ENCODE measurements around the gene AFMID.

The AFMID gene

GRCh38 chr17:78176548-78177025 lies 10.6 kb upstream of the AFMID start:
- DNase-seq (ENCODE audit: low read depth in 1 of 2, low spot score in 1 of 2) = peak; percentile 62 to 66

DNA sequence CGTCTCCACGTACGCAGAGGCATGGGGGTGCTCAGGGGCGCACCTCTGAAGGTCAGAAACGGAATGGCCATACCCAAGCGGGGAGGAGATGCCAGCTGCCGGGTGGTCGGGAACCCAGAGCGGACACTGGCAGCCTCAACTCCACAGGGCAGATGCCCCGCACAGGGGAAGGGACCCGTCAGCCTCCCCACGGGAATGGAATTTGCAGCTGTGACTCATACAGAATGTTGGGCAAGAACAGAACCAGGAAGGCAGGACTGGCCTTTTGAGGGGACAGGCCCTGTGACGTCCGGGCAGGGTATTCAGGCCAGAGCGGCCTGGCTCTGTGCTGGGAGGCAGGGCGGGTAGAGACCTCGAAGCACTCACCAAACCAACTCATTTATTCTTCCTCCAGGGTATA lies 7.8 kb upstream of the AFMID start:
- no peak for DNase-seq (ENCODE audit: low read depth in 1 of 2, low spot score in 1 of 2)

DNA sequence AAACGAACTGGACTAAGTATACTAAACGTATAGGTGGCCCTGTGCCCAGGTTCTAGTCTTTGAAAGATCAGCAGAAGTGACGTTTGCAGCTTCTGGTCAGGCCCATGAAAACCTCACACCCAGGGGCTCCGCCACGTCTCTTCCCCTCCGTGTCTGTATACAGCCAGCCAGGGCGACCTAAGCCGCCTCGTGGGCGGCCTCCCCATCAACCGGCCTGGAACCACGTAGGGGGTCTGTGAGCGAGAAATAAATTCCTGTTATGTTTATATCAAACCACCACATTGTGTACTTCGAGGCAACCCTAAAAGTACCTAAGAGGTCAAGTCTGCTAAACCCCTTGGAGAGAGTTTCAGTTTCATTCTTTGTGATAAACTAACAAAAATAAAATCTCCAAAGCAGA lies 7.1 kb upstream of the AFMID start:
- DNase-seq (ENCODE audit: low read depth in 1 of 2, low spot score in 1 of 2) = no peak

GRCh38 chr17:78180508-78180907 lies 6.7 kb upstream of the AFMID start:
- DNase-seq (ENCODE audit: low read depth in 1 of 2, low spot score in 1 of 2) = no peak

- DNase-seq (ENCODE audit: low read depth in 1 of 2, low spot score in 1 of 2) = no peak
These were observed 4.7 kb upstream of the AFMID start for GRCh38 chr17:78182504-78182903.

DNA sequence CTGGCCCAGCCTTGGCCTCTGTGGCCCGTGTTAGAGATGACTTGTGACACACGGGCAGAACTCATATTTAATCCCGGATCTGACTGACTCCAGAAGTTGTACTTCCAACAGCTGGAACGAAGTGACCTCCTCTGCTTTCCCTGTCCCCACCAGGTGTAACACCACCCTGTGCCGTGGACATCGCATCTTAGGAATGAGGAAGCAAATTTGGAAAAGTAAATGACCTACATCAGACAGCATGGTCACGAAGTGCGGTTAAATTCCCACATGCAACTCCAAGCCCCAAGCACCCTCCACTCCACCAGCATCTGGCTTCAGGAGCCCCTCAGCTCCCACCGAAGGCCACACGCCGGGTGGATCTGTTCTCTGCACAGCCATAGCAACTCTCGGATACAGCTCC lies 3.2 kb upstream of the AFMID start:
- no peak for DNase-seq (ENCODE audit: low read depth in 1 of 2, low spot score in 1 of 2)

- DNase-seq (ENCODE audit: low read depth in 1 of 2, low spot score in 1 of 2) = no peak
These were observed 2.8 kb upstream of the AFMID start for GRCh38 chr17:78184351-78184750.

GRCh38 chr17:78184868-78185267 lies 2.3 kb upstream of the AFMID start:
- no peak for DNase-seq (ENCODE audit: low read depth in 1 of 2, low spot score in 1 of 2)

DNA sequence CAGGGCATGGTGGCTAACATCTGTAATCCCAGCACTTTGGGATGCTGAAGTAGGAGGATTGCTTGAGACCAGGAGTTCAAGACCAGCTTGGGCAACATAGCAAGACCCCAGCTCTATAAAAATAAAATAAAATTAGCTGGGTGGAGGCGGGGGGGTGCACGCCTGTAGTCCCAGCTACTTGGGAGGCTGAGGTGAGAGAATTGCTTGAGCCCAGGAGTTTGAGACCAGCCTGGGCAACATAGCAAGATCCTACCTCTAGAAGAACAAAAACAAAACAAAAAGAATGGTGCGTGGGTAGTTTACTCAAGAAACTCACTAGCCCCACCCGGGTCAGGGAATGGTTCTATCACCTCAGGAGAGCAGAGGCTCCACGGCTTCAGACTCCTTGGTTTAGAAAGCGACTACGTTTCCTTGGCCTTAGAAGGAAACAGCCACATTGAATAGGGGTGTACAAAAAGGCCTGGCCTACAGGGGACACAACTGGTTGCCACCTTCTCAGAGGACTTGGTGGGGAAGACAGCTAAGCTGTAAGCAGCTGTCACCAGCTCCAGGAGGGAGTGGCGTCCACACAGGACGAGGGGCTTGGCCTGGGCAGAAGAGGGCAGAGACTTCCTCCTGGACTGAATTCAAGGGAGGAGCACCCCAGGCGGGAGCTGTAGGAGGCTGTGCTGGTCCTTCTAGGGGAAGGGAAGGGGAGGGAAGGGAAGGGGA lies 1.0 kb upstream of the AFMID start:
- no peak for DNase-seq (ENCODE audit: low read depth in 1 of 2, low spot score in 1 of 2)

DNA sequence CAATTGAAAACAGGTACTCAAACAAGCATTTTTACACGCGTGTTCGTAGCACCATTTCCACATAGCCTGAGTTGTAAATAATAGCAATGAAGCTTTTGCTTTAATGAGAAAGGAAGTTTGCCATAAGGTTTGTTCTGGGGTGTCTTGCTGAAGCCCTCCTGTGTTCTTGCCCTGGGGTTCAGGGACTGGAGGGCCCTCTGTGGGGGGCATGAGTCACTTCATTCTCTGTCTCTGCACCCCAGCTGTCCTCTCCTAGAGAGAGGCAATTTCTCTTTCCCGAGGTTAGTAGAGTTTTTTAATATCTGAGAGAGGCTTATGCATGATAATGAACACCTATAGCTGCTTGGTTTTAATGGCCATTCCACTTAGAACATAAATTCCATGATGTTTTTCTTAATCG lies 9.6 kb downstream of the AFMID start:
- DNase-seq (ENCODE audit: low read depth in 1 of 2, low spot score in 1 of 2) = no peak

DNA sequence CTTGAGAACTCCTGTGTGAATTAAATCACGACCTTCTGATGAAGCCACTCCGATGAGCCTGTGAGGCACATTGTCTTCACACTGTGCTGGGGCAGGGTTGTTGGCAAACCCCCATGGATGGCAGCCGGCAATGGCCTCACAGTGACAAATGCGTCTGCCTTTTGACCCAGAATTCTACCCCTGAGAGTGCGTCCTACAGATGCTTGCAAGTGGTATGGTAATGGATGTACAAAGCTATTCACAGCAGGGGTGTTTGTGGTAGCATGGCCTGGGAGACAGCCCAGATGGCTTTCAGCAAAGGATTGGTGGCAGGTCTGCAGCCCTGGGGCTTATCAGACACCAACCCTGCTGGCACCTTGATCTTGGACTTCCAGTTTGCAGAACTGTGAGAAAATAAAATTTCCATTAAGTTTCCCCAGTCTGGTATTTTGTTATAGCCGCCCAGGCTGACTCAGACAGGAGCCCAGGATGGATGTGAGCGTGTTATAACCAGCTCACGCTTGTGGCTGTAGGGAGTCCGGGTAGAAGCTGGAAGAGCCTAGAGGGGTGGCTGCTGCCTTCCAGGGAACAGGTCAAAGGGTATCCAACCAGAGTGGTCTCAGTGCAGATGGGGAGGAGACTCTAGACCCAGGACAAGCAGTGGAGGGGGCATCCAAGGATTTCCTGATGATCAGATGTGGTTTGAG lies 10.1 kb downstream of the AFMID start:
- no peak for DNase-seq (ENCODE audit: low read depth in 1 of 2, low spot score in 1 of 2)

DNA sequence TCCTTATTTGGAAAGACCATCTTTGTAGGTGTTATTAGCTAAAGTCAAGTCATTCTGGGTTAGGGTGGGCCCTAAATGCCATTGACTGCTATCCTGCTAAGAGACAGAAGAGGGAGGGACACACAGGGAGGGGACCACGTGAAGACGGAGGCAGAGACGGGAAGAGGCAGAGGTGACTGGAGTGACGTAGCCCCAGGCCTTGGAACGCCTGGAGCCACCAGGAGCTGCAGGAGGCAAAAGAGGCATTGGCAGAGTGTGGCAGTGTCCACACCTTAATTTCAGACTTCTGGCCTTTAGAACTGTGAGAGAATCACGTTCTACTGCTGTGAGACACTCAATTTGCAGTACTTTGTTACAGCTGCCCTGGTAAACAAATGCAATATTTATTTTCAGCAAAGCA lies 13.3 kb downstream of the AFMID start:
- no peak for DNase-seq (ENCODE audit: low read depth in 1 of 2, low spot score in 1 of 2)

- DNase-seq (ENCODE audit: low read depth in 1 of 2, low spot score in 1 of 2) = no peak
These were observed 15.5 kb downstream of the AFMID start for GRCh38 chr17:78202666-78203065.

- DNase-seq (ENCODE audit: low read depth in 1 of 2, low spot score in 1 of 2) = no peak
These were observed 17.4 kb downstream of the AFMID start for GRCh38 chr17:78204387-78205123.

DNA sequence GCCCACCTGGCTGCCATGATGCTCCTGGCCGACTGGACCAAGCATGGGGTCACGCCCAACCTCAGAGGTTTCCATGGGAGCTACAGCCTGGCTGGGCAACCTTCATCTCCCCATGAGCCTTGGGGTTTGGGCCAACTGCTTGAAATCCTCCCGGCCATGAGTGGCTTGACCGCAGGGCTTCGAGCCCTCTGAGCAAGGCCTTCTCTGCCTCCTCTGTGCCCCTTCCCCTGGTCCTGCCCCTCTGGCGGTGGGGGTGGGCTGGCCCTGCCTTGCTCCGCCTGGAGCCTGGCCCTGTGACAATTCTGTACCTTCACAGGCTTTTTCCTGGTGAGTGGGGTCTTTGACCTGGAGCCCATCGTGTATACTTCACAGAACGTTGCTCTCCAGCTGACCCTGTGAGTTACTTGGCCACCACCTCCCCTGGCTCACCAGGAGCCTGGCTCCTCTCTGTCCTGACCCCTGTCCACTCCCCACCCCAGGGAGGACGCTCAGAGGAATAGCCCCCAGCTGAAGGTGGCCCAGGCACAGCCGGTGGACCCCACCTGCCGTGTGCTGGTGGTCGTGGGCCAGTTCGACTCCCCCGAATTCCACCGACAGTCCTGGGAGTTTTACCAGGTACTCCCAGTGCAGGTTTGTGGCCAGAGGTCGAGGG lies 18.1 kb downstream of the AFMID start:
- DNase-seq (ENCODE audit: low read depth in 1 of 2, low spot score in 1 of 2) = no peak

GRCh38 chr17:78206298-78206697 lies 19.1 kb downstream of the AFMID start:
- no peak for DNase-seq (ENCODE audit: low read depth in 1 of 2, low spot score in 1 of 2)

DNA sequence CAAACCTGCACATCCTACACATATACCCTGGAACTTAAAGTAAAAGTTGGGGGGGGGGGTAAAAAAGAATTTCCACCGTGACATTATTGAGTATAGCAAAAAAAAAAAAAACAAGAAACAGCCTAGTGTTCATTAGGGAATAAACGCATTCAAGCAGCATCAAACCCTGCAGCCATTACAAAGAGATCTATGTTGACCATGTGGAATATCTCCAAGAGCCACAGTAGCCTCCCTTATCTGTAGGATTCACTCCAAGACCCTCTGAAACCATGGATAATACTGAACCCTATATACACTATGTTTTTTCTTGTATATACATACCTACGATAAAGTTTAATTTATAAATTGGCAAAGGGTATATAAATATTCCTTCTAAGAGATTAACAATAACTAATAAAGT lies 21.3 kb downstream of the AFMID start:
- DNase-seq (ENCODE audit: low read depth in 1 of 2, low spot score in 1 of 2) = no peak

DNA sequence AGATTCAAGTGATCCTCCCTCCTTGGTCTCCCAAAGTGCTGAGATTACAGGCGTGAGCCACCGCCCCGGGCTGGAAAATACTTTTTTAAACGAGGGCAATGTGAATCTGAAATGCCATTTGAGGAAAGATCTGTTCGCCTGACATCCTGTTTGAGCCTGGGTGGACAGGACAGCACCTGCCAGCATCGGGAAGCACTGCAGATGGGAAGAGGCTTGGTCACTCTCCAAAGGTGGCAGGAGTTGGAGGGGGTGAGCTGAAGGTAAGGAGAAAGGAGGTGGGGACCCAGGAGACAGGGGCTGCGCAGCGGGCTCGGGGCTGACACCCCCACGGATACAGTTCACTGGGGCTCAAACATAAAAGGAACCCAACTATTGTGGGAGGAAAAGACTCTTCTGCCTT lies 22.9 kb downstream of the AFMID start:
- DNase-seq (ENCODE audit: low read depth in 1 of 2, low spot score in 1 of 2) = no peak

- no peak for DNase-seq (ENCODE audit: low read depth in 1 of 2, low spot score in 1 of 2)
These were observed 23.9 kb downstream of the AFMID start for GRCh38 chr17:78211032-78211431.

- peak; percentile 86 to 87 for DNase-seq (ENCODE audit: low read depth in 1 of 2, low spot score in 1 of 2)
These were observed 27.0 kb downstream of the AFMID start, which contains the start of gene BIRC5 for GRCh38 chr17:78214016-78214705. TSS of gene BIRC5 (plus strand) at chr17:78214253. CDS start at chr17:78214317, 64 bp downstream.

DNA sequence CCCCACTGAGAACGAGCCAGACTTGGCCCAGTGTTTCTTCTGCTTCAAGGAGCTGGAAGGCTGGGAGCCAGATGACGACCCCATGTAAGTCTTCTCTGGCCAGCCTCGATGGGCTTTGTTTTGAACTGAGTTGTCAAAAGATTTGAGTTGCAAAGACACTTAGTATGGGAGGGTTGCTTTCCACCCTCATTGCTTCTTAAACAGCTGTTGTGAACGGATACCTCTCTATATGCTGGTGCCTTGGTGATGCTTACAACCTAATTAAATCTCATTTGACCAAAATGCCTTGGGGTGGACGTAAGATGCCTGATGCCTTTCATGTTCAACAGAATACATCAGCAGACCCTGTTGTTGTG lies 27.5 kb downstream of the AFMID start:
- no peak for DNase-seq (ENCODE audit: low read depth in 1 of 2, low spot score in 1 of 2)
